WTC11 (cell line): ENCODE results near the gene PALM2AKAP2. TPM values are rescaled to one million over a fixed set of nuclear protein-coding genes. Genes with fewer than 3 reads are reported as not detected.

Source experiments
- ATAC-seq: fragments of 200-7000 bp; cut with Tn5 transposase; 2 replicates; pipeline ENCODE4 v1.10.0; 2021; ENCODE audit warnings: mild to moderate bottlenecking, moderate library complexity
- CTCF ChIA-PET: fragments of 300-600 bp; sonication (Branson Sonifier 250); formaldehyde crosslinking; loops from one replicate; lab custom pipeline; 2021; ENCODE audit warnings: antibody characterized with exemption; lab: Charles Lee
- POLR2A ChIA-PET: fragments of 350-600 bp; sonication (Branson Sonifier 250); formaldehyde crosslinking; loops from one replicate; lab custom pipeline; 2021; ENCODE audit warnings: antibody characterized with exemption; lab: Charles Lee
- DNase-seq: peaks from one replicate; pipeline ENCODE4 v3.0.0; 2021; ENCODE audit warnings: low spot score
- H3K27ac Mint-ChIP-seq: 2 replicates; pipeline ENCODE4 v1.8.0; 2021; ENCODE audit warnings: mixed read lengths
- H3K27me3 Mint-ChIP-seq: 2 replicates; pipeline ENCODE4 v1.8.0; 2021; ENCODE audit warnings: low read depth, mild to moderate bottlenecking, moderate library complexity, mixed read lengths
- H3K36me3 Mint-ChIP-seq: 2 replicates; pipeline ENCODE4 v1.8.0; 2021; ENCODE audit warnings: mixed read lengths
- H3K4me1 Mint-ChIP-seq: 2 replicates; pipeline ENCODE4 v1.8.0; 2022; ENCODE audit warnings: mixed read lengths
- H3K4me3 Mint-ChIP-seq: 2 replicates; pipeline ENCODE4 v1.8.0; 2021; ENCODE audit warnings: mild to moderate bottlenecking, moderate library complexity, mixed read lengths
- H3K9me3 Mint-ChIP-seq: 2 replicates; pipeline ENCODE4 v1.8.0; 2021; ENCODE audit warnings: mixed read lengths
- CDX4 ChIP-seq: fragments of 250-450 bp; sonication (Bioruptor Pico); IDR thresholded peaks from 2 replicates; pipeline ENCODE4 v1.9.0; 2021; ENCODE audit warnings: moderate library complexity, mild to moderate bottlenecking, inconsistent platforms, borderline replicate concordance
- CREB1 ChIP-seq: sonication (generic); formaldehyde crosslinking; IDR thresholded peaks from 2 replicates; pipeline ENCODE4 v1.8.0; 2023; ENCODE audit warnings: mild to moderate bottlenecking, missing genetic modification reagents
- CREM ChIP-seq: sonication (generic); formaldehyde crosslinking; IDR thresholded peaks from 2 replicates; pipeline ENCODE4 v1.8.1; 2022; ENCODE audit warnings: mild to moderate bottlenecking, missing genetic modification reagents, moderate library complexity
- ELF4 ChIP-seq: sonication (generic); formaldehyde crosslinking; IDR thresholded peaks from 2 replicates; pipeline ENCODE4 v1.8.1; 2022; ENCODE audit warnings: low read depth, mild to moderate bottlenecking, moderate library complexity, missing genetic modification reagents
- ESRRA ChIP-seq: sonication (generic); formaldehyde crosslinking; IDR thresholded peaks from 2 replicates; pipeline ENCODE4 v1.8.1; 2022; ENCODE audit warnings: mild to moderate bottlenecking, missing genetic modification reagents, borderline replicate concordance
- FOXK1 ChIP-seq: sonication (generic); formaldehyde crosslinking; IDR thresholded peaks from 2 replicates; pipeline ENCODE4 v1.8.0; 2022; ENCODE audit warnings: mild to moderate bottlenecking, moderate library complexity, missing genetic modification reagents
- GTF2I ChIP-seq: fragments of 250-450 bp; sonication (Bioruptor Pico); conservative IDR thresholded peaks from 2 replicates; pipeline ENCODE4 v1.4.0; 2021; ENCODE audit warnings: mild to moderate bottlenecking
- IRF2 ChIP-seq: sonication (generic); formaldehyde crosslinking; IDR thresholded peaks from 2 replicates; pipeline ENCODE4 v1.8.0; 2022; ENCODE audit warnings: low read depth, missing genetic modification reagents, borderline replicate concordance
- MXD4 ChIP-seq: fragments of 250-450 bp; sonication (Bioruptor Pico); IDR thresholded peaks from 2 replicates; pipeline ENCODE4 v1.8.0; 2021; ENCODE audit warnings: mild to moderate bottlenecking, moderate library complexity, borderline replicate concordance
- MYBL2 ChIP-seq: sonication (generic); formaldehyde crosslinking; IDR thresholded peaks from 2 replicates; pipeline ENCODE4 v1.8.1; 2023; ENCODE audit warnings: mild to moderate bottlenecking, moderate library complexity, missing genetic modification reagents
- NR2C2 ChIP-seq: sonication (generic); formaldehyde crosslinking; IDR thresholded peaks from 2 replicates; pipeline ENCODE4 v1.8.0; 2022; ENCODE audit warnings: mild to moderate bottlenecking, missing genetic modification reagents
- TEAD4 ChIP-seq: sonication (generic); formaldehyde crosslinking; IDR thresholded peaks from 2 replicates; pipeline ENCODE4 v1.8.0; 2022; ENCODE audit warnings: mild to moderate bottlenecking, missing genetic modification reagents
- ZMAT4 ChIP-seq: fragments of 250-450 bp; sonication (Bioruptor Pico); IDR thresholded peaks from 2 replicates; pipeline ENCODE4 v1.9.0; 2021; ENCODE audit warnings: mild to moderate bottlenecking
- ZNF121 ChIP-seq: sonication (generic); formaldehyde crosslinking; IDR thresholded peaks from 2 replicates; pipeline ENCODE4 v1.8.0; 2023; ENCODE audit warnings: missing genetic modification reagents
- ZNF138 ChIP-seq: sonication (generic); formaldehyde crosslinking; conservative IDR thresholded peaks from 2 replicates; pipeline ENCODE4 v1.8.1; 2022; ENCODE audit warnings: mild to moderate bottlenecking, moderate library complexity, missing genetic modification reagents
- ZNF263 ChIP-seq: sonication (generic); formaldehyde crosslinking; IDR thresholded peaks from 2 replicates; pipeline ENCODE4 v1.8.1; 2022; ENCODE audit warnings: low read depth, mild to moderate bottlenecking, moderate library complexity, missing genetic modification reagents
- ZNF512 ChIP-seq: sonication (generic); formaldehyde crosslinking; IDR thresholded peaks from 2 replicates; pipeline ENCODE4 v1.8.1; 2022; ENCODE audit warnings: missing genetic modification reagents, borderline replicate concordance
- total RNA-seq: library from RNA; stranded (reverse); gene quantifications from 3 replicates; pipeline ENCODE4 v1.2.3, GENCODE V29; 2021
- TF ChIP-seq, protein P1 (sequence below): sonication (generic); formaldehyde crosslinking; IDR thresholded peaks from 2 replicates; pipeline ENCODE4 v1.8.0; 2023; ENCODE audit warnings: missing genetic modification reagents
- TF ChIP-seq, protein P2 (sequence below): sonication (generic); formaldehyde crosslinking; IDR thresholded peaks from 2 replicates; pipeline ENCODE4 v1.8.1; 2023; ENCODE audit warnings: mild to moderate bottlenecking, missing genetic modification reagents
- TF ChIP-seq, protein P3 (sequence below): sonication (generic); formaldehyde crosslinking; IDR thresholded peaks from 2 replicates; pipeline ENCODE4 v1.8.1; 2022; ENCODE audit warnings: mild to moderate bottlenecking, moderate library complexity, missing genetic modification reagents

Gene PALM2AKAP2
- total RNA-seq, 1 experiment from 2014 or later: 7.0 TPM

DNA sequence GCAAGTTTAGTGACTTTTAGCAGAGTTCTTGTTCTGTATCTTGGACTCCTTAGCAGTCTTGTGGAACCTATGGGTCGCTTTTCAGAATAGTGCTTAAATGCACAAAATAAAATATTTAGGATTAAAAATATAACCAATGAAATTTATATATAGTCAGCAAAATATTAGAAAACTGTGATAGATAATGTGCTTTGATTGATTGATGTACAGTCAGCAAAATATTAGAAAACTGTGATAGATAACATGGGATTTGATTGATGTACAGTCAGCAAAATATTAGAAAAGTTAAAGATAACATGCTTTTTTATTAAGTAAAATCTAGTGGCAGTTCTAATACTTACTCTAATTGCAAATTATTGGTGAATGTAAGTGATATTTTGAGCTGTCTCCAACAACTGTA lies 16.1 kb downstream of the PALM2AKAP2 start:
- DNase-seq (no peak), ATAC-seq (no peak)
- Mint-ChIP-seq H3K27me3 (no peaks in the 10 kb centered on the region), H3K4me1 (no peaks in the 10 kb centered on the region), H3K4me3 (no peak overlapping the region), H3K27ac (no peak overlapping the region), H3K9me3 (no peaks in the 10 kb centered on the region), H3K36me3 (no peaks in the 10 kb centered on the region)
- CTCF ChIA-PET: interaction anchor here (1.8 kb wide), 1 partner anchor 22 kb away, joined by 4 read pairs; no protein-coding TSS in a partner anchor
- POLR2A ChIA-PET: no interaction called here
- TF ChIP-seq ZMAT4 (CRISPR knock-in tag) (no peak), ZNF138 (no peak), ZNF121 (CRISPR knock-in tag) (no peak), CREM (no peak)

DNA sequence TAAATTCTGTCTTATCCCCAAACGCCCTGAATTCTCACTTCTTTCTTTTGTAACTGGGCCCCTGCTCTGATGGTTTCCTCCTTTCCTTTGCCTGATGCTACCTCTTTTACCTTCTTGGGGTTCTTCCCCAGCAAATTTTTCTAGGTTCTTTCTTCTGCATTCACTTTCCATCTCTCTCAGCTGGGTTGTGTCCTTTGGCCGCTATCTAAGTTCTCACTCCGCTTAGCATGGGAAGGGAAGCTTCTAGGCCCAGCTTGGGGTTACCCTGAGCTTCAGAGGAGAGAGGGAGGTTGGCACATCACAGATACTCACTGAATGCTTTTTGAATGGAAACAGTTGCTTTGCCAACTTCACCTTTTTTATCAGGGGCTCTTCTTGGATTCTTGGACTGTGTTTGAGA lies 17.0 kb downstream of the PALM2AKAP2 start:
- no peak for ATAC-seq

DNA sequence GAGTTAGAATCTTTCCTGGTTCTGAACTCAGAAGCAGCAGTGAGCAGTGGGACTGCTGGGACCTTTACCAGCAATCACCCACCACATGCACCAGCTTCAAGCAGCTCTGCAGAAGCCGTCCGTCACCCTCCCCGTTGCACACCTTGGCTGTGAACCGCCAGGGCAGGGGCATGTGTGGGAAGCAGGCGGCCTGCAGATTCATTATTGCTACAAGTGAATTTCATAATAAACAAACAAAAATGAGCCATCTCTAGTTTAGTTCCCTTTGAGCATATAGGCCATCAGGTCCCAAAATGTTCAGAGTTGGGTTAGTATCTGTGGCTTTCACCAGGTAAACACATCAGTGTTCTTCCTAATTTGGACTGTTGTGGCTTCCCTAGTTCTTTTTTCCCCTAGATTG lies 17.5 kb downstream of the PALM2AKAP2 start:
- ChIA-PET POLR2A (no interaction called here), CTCF (interaction anchor here (1.8 kb wide), 1 partner anchor 20 kb away, joined by 4 read pairs; no protein-coding TSS in a partner anchor)
- H3K4me1 Mint-ChIP-seq: no peaks in the 10 kb centered on the region
- no peaks in the 10 kb centered on the region for H3K27me3 Mint-ChIP-seq
- no peaks in the 10 kb centered on the region for H3K36me3 Mint-ChIP-seq
- H3K4me3 Mint-ChIP-seq: no peak overlapping the region
- ATAC-seq: no peak
- no peaks in the 10 kb centered on the region for H3K9me3 Mint-ChIP-seq
- TF ChIP-seq, protein P1, sequence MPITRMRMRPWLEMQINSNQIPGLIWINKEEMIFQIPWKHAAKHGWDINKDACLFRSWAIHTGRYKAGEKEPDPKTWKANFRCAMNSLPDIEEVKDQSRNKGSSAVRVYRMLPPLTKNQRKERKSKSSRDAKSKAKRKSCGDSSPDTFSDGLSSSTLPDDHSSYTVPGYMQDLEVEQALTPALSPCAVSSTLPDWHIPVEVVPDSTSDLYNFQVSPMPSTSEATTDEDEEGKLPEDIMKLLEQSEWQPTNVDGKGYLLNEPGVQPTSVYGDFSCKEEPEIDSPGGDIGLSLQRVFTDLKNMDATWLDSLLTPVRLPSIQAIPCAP: no peak
- TF ChIP-seq ESRRA (CRISPR knock-in tag): no peak
- TF ChIP-seq IRF2 (CRISPR knock-in tag): no peak
- no peak for TF ChIP-seq MXD4 (CRISPR knock-in tag)
- TF ChIP-seq CREB1 (CRISPR knock-in tag): no peak
- no peak for TF ChIP-seq MYBL2
- TF ChIP-seq NR2C2: no peak
- TF ChIP-seq ZNF512 (CRISPR knock-in tag): no peak
- no peak for TF ChIP-seq TEAD4 (CRISPR knock-in tag)
- TF ChIP-seq ELF4 (CRISPR knock-in tag): no peak
- TF ChIP-seq GTF2I: no peak
- no peak for TF ChIP-seq ZNF263 (CRISPR knock-in tag)
- TF ChIP-seq, protein P2, sequence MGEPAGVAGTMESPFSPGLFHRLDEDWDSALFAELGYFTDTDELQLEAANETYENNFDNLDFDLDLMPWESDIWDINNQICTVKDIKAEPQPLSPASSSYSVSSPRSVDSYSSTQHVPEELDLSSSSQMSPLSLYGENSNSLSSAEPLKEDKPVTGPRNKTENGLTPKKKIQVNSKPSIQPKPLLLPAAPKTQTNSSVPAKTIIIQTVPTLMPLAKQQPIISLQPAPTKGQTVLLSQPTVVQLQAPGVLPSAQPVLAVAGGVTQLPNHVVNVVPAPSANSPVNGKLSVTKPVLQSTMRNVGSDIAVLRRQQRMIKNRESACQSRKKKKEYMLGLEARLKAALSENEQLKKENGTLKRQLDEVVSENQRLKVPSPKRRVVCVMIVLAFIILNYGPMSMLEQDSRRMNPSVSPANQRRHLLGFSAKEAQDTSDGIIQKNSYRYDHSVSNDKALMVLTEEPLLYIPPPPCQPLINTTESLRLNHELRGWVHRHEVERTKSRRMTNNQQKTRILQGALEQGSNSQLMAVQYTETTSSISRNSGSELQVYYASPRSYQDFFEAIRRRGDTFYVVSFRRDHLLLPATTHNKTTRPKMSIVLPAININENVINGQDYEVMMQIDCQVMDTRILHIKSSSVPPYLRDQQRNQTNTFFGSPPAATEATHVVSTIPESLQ (CRISPR knock-in tag): no peak
- TF ChIP-seq FOXK1 (CRISPR knock-in tag): no peak
- TF ChIP-seq, protein P3, sequence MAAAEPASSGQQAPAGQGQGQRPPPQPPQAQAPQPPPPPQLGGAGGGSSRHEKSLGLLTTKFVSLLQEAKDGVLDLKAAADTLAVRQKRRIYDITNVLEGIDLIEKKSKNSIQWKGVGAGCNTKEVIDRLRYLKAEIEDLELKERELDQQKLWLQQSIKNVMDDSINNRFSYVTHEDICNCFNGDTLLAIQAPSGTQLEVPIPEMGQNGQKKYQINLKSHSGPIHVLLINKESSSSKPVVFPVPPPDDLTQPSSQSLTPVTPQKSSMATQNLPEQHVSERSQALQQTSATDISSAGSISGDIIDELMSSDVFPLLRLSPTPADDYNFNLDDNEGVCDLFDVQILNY (CRISPR knock-in tag): no peak
- no peak overlapping the region for H3K27ac Mint-ChIP-seq
- no peak for DNase-seq

More for the DNA sequence above, 17.0 kb downstream of the PALM2AKAP2 start:
- H3K27me3 Mint-ChIP-seq: no peaks in the 10 kb centered on the region
- POLR2A ChIA-PET: no interaction called here
- no peak overlapping the region for H3K27ac Mint-ChIP-seq
- no peaks in the 10 kb centered on the region for H3K36me3 Mint-ChIP-seq
- CTCF ChIA-PET: interaction anchor here (1.8 kb wide), 1 partner anchor 21 kb away, joined by 4 read pairs; no protein-coding TSS in a partner anchor
- DNase-seq: no peak
- TF ChIP-seq CDX4: no peak
- H3K9me3 Mint-ChIP-seq: no peaks in the 10 kb centered on the region
- H3K4me1 Mint-ChIP-seq: no peaks in the 10 kb centered on the region
- H3K4me3 Mint-ChIP-seq: no peak overlapping the region
